ENCODE measurements around the gene KDM4B.

Gene KDM4B

DNA sequence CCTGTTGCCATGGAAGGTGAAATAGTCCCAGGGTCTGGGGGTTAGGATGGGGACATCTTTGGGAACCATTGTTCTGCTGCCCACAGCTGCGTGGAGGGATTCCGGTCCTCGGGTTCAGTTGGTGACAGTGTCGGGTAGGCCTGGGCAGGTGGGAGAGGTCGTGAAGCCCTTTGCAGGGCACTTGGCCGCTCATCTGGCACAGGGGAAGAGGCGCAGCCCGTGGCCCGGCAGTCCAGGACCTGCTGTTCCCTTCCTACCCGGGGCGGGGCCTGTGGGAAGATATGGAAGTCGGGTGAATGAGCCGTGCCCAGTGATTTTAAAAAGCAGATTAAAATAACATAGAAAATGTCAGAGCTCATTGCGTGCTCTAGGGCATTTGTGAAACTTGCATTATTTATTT is 44.8 kb downstream of the KDM4B start:
- no peak for DNase-seq (ENCODE audit: low read depth)

DNA sequence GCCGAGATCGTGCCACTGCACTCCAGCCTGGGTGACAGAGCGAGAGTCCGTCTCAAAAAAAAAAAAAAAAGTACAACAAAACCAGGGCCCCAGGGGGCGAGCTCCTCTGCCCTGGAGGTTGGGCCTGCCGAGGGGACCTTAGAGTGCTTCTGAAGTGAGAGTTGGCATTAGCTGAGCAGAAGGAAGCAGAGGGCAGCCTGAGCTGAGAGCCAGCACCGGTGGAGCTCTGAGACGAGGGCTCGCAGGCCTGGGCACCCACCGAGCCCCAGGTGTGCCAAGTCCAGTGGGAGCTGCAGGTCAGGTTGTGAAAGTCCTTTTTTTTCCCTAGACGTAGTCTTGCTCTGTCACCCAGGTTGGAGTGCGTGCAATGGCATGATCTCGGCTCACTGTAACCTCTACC is 46.0 kb downstream of the KDM4B start:
- no peak for DNase-seq (ENCODE audit: low read depth)

DNA sequence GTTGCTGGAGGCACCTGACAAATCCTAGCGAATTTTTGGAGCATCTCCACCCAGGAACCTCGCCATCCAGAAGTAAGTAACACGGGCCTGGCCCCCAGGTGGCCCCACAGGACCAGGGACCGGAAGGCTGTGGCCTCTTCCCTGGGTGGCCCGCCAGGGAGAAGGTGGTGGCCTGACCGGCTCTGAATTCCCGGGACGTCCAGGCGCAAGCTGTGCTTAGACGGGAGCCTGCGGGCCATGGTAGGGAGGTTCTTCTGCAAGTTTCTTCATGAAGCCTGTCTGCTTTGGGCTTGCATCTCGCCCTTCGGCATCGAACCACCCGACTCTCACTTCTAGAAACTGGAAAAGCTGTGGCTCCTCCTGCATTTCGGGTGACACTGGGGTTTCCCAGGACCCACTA is 47.4 kb downstream of the KDM4B start:
- DNase-seq (ENCODE audit: low read depth), result no peak

DNA sequence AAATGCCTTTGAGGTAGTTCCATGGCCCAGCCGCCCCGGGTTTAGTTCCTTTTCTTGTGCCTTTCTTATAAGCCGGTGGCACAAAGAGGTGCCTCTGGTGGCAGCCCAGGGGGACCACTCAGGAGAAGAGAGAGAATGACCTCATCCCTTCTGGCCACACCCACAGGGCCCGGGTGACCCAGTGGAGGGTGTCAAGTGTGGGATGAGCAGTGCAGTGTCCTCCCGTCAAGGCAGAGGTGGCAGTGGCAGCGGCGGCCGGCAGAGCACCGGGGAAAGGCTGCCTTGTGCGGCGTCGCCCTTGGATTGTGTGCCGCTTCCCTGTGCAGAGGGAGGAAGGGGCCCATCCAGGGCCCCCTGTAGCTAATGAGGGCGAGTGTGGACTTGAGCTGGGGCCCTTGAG is 47.9 kb downstream of the KDM4B start:
- DNase-seq (ENCODE audit: low read depth), result no peak

DNA sequence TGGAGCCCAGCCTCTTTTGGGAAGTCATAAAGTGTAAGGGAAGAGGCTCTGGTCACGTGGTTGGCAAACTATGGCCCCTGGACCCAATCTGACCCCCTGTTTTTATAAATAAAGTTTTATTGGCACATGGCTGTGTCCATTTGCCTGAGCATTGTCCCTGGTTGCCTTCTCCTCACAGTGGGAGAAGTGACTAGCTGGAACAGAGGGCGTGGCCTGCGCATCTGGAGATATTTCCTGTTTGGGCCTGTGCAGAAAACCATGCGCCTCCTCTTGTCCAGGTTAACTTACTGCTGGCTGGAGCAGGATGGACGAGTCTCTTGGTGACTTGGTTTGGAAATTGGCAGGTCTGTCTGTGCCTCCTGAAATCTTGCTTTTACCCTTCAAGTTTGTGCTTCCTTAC is 48.3 kb downstream of the KDM4B start:
- no peak for DNase-seq (ENCODE audit: low read depth)

DNA sequence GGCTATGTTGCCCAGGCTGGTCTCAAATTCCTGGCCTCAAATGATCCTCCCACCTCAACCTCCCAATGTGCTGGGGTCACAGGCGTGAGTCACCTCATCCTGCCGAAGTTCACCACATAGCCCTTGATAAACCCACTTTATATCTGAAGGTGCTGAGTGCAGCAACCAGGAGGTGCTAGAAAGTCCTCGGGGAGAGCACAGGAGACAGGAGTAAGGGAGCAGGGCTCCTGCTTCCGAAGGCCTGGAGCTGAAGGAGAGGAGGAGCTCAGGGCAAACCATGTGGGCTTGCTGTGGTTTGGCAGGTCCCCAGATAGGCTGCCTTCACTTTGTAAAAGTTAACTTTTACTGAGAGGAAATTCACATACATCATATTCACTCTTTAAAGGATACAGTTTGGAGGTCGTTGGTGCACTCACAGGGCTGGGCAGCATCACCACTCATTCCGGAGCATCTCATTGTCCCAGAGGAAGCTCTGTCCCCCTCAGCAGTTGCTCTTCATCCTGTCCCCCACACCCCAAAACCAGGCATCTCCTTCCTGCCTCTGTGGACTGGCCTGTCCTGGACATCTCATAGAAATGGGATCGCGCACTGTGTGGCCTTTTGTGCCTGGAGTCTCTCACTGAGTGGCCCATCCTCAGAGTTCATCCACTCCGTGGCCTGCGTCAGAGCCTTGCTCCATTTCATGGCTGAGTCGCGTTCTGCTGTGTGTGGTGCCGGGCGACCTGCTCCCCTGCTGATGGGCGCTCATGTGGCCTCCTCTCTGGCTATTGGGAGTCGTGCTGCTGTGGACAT is 49.5 kb downstream of the KDM4B start:
- DNase-seq (ENCODE audit: low read depth), result no peak

DNA sequence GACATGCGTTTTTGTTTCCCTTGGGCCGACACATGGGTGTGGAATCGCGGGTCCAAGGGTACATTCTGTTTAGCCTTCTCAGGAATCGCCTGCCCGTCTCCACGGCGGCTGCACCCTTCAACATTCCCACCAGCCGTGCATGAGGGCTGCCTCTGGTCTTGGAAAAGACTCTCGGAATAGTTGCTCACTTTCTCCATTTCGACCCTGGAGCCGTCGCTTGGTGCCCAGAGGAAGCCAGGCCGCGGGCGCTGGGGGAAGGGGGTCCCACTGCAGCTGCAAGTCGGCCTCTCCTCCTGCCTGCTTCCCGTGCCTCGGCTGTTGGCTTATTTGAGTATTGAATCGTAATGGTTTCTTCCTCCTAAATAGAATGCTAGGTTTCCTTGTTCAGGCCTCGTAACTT is 51.5 kb downstream of the KDM4B start:
- DNase-seq (ENCODE audit: low read depth), result no peak

DNA sequence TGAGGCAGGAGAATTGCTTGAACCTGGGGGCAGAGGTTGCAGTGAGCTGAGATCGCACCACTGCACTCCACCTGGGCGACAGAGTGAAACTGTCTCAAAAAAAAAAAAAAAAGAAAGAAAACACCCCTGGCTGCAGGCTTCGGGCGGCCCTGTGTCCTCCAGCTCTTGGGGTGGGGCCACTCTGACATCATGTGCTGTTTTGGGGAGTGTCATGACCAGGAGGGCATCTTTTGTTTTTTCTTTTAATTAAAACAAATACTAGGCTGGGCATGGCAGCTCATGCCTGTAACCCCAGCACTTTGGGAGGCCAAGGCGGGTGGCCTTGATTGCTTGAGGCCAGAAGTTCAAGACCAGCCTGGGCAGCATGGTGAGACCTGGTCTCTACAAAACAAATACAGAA is 52.1 kb downstream of the KDM4B start:
- DNase-seq (ENCODE audit: low read depth), result no peak

DNA sequence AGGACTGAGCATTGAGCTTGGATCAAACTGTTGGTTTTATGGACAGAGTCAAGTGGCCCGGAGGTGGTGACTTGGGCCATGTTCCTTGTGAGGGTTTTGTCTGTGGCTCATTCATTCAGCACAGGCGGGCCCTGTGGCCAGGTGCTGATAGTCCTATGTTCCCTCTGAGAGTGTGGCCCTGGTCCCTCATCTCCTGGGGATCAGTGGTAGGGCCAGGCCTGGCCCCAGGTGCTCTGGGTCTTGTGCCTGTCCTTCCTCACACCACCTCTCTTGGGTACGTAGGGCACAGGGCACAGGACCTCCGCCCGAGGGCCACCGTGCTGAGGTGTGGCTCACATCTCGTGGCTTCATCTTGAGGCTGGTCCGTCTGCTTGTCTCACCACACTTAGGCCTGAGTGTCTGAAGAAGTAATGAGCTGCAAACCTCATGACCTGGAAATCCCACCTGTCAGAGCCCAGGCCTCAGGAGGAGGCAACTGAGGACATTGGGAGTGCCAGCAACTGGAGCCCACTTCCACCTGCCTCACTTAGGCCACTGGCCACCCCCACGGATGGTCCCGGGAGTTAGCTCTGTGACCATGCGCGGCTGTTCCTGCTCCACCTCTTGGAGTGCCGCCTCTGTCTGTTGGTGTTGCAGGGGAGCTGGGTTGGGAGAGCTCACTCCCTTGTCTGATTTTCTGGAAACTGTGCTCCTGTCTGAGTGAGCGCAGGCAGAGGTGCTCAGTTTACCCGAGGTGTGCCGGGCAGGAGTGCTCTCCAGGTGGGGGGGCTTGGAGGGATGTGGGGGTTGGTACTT is 53.4 kb downstream of the KDM4B start:
- no peak for DNase-seq (ENCODE audit: low read depth)

DNA sequence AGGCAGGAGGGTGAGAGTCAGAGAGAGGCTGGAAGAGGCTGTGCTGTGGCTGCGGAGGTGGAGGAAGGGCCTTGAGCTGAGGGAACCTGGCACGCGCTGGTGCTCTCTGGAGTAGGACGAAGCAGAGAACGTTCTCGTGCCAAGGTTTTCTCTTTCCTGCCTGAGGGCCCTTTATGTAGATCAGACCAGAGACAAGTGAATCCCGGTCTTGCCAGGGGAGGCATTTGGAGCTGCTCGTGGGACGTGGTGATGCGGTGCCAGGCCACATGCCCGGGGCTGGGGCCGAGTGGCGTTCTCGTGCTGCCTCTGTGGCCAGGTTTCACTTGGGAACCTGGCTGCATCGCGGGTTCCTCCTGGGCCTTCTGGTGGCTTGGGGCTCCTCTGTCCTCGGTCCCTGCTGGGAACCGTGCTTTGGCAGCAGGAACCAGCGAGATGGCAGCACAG is 54.2 kb downstream of the KDM4B start:
- no peak for DNase-seq (ENCODE audit: low read depth)

DNA sequence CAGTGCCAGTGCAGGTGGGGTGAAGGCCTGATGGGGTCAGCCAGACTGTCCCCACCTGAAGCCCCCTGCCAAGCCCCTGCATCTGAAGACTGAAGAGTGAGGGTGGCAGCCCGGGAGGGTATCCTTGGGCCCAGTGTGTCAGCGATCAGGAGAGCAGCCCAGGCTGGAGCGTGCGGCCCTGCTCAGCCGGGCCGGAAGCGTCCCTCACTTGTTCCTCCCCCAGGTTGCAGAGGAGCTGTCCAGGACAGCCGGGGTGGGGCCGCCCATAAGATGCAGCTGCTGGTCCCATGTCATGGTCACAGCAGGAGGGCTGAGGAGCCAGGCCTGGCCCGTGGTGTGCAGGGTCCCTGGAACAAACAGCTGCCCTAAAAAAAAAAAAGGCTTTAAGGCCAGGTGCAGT is 55.4 kb downstream of the KDM4B start:
- no peak for DNase-seq (ENCODE audit: low read depth)

DNA sequence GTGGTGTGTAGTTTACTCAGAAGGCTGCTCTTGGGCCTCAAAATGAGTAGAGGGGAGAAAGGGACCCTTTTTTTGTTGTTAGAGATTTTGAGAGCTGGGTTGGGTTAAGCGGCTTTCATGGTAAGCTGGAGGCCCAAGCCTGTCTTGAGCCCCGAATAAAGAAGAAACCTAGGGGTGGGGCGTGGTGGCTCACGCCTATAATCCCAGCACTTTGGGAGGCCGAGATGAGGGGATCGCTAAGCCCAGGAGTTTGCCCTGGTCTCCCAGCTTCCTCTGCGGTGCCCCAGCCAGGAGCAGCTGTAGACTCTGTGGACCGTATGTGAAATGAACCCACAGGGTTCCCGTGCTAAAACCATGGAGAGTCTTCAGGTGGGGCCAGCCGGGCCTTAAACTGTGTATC is 56.1 kb downstream of the KDM4B start:
- no peak for DNase-seq (ENCODE audit: low read depth)

DNA sequence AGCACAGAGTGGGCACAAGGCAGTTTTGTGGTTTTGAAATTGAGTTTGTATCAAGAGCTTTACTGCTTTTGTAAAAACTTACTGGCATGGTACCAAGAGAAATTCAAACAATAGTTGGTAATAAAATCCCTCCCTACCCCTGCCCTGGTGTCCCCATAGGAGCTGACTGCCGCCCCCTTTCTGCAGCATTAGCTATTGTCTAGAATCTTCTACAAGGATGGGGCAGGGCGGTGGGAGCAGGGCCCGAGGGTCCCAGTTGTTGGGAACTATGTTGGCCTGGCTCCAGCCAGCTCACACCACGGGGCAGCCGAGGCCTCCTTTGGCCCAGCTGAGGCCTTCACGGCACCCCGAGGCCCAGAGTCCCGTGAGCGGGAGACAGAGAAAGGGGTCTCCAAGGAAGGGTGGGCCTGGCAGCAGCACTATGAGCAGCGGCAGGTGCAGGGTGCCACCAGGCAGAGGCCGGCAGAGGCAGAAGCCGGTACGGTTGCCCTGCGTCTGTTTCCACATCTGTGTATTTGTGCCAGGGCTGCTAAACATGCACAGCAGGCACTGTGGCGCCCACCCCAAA is 57.9 kb downstream of the KDM4B start:
- no peak for DNase-seq (ENCODE audit: low read depth)

DNA sequence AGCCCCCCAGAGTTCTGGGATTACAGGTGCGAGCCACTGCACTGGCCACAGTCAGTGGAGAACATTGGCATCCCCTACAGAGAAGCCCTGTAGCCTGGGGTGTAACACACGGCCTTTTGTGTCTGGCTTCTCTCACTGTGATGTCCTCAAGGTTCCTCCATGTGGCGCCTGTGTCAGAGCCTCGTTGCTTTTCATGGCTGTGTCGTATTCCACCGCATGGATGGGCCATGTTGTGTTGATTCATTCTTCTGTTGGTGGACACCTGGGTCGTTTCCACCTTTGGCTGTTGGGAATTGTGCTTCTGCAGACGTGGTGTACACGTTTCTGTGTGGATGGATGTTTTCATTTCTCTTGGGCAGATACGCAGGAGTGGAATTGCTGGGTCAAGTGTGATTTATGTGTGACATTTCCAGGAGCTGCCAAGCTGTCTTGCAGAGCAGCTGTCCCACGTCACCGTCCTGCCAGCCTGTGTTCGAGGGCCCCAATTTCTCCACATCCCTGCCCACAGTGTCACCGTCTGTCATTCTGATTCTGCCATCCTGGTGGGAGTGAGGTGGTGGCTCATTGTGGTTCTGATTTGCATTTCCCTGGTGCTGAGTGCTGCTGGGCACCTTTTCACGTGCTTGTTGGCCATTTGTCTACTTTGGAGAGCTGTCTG is 59.4 kb downstream of the KDM4B start:
- DNase-seq (ENCODE audit: low read depth), result no peak

DNA sequence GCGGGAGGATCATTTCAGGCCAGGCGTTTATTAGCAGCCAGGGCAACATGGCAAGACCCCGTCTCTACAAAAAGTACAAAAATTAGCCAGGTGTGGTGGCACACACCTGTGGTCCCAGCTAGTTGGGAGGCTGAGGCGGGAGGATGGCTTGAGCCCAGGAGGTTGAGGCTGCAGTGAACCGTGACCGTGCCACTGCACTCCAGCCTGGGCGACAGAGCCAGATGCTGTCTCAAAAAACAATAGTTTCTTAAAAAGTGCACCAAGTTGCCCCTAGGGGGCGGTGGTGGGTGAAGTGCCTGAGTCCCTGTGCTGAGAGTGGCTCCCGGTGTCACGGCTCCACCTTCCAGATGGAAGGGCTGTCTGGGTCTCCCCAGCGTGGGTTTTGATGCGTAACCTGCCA is 60.7 kb downstream of the KDM4B start:
- DNase-seq (ENCODE audit: low read depth), result peak; percentile 47

DNA sequence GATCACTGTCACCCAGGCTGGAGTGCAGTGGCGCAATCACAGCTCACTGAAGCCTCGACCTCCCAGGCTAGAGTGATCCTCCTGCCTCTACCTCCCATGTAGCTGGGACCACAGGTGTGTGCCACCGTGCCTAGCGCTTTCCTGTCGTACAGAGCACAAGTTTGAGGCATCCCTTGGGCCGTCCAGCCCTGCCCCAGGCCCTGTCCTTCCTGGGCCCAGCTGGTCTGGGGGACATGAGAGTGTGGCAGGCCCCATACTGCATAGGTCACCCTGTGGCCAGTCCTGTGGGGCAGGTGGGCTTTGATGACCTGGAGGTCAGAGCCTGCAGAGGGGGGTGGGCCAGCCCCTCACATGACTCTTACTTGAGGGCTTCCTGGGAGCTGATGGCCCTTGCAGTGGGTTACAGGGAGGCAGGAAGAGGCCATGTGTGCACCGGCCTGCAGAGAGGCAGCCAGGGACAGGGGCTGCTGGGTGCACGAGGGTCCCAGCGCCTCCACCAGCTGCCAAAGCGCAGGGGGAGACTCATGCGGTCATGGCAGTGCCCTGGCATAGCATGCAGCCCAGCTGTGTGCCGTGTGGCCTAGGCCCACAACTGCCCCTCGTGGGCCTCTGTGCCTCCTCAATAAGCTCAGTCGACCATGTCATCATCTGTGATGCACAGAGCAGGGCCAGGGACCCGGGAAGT is 61.4 kb downstream of the KDM4B start:
- DNase-seq (ENCODE audit: low read depth), result no peak

DNA sequence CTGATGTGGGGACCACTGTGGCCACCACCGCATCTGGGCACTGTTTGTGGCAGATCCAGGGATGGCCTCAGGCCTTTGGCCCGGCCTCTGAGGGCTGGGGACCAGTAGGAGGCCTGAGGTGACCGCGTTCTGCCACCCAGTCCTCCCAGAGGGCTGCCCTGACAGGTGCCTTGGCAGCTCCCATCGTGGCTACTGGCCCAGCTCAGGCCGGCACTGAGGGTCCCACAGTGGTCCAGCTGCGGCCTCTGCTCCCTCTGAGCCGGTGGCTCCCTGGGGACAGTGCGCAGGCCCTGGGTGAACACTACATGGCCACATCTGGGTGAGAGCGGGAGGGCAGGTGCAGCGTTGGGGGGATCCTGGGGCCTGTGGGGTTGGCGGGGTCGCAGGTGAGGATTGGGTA is 61.9 kb downstream of the KDM4B start:
- no peak for DNase-seq (ENCODE audit: low read depth)

DNA sequence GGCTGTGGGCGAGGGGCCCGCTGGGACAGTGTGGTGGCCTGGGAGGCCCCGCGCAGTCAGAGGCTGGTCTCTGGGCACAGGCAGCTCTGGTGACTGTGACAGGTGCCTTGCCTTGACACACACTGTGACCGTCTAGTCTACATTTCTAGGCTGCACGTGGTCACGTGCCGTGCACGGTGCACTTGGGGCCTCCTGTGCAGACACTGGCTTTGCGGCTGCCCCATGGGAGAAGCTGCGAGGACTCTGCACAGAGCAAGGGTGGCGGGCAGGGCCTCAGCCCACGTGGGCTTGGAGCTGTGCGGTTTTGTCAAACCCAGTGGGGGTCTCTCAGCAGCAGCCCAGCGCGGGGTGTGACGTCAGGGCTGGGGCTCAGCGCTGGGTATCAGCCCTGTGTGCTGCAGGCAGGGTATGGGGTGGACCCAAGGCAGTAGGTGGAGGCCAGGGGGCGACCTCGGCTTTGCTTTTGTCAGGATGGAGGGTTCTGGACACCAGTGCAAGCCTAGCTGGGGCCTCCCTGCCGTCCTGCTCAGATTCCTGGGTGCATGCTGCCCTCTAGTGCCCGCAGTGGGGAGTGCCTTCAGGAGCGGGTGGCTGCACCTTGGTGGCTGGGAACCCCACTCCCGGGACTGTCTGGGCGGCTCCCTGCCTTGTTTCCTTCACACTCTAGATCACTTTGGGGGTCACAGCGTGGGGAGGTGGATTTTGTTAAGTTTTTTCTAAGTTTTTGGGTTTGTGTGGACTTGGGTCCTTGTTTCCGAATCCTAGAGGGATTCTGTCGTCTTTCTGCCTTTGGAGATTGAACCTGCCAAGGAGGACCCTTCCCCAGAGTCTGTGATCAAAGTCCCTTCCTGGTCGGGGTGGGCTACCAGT is 62.6 kb downstream of the KDM4B start:
- peak; percentile 79 for DNase-seq (ENCODE audit: low read depth)

DNA sequence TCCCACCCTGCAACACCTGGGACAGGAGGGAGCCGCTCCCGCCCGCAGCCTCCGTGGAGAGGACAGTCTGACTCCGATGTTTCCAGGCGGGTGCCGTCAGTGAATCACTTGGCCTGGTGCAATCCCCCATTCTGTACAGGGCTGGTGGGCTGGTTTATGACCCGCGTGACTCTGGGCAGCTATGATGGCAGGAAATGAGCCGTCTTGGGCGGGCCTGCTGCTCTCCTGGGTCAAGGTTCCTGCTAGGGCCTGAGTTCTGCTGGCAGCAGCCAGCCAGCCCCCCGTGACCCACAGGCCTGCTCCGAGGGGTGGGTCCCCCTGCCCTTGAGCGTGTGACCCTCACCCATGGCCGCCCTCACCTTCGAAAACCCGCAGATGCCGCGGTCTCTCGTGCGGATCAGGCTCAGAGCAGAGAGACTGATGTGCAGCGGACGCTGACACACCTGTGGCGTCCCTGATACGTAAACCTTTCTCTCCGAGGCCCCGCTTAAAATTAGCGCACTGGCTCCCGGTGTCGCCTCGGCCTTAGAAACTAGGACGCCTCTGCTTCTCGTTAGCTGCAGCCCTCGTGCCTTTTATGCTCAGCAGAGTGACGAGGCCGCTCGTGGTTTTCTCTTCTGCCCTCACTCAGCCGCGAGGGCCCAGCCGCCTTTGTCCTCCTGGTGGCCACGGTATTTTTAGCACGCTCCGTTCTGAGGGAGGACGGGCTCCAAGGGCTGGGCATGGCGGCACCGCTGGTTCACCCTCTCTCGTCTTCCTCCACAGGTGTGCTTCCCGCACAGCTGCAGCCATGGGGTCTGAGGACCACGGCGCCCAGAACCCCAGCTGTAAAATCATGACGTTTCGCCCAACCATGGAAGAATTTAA is 63.4 kb downstream of the KDM4B start:
- no peak for DNase-seq (ENCODE audit: low read depth)

DNA sequence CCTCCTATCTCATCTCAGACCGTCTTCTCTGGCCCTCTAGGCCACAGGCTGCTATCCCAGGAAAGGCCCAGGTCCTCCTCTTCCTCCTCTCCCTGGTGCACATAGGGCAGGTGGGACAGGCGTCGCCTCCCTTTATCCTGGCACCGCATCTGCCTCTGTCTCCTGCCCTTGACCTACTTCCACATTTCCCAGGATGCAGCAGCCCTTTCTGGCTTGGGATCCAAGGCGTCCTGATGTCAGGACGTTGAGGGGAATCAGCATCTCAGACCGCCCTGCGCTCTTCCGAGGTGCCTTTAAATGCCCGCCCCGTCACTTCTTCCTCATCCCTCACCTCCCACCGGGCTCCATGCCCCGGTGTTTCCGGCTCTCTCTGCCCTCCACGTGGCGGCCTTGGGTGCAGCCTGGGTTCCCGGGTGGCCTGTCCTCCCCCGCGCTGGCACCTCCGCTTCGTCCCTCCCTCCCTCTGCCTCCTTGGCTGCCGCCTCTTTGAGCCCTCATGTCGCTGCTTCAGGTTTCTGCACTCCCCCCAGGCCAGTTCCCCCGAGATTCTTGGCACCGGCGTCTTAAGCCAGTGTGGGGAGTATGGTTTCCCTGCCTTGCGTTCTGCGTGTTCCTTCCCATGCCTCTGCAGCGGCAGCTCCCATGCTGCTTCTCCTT is 66.3 kb downstream of the KDM4B start:
- DNase-seq (ENCODE audit: low read depth), result no peak

Data from activated T-cell treated with anti-CD3 and anti-CD28 coated beads for 24 hours (primary cell).